H1 (cell line): Measurements from ENCODE around the gene KIF13A. TPM values are rescaled to one million over a fixed set of nuclear protein-coding genes. Genes with fewer than 3 reads are reported as not detected.

Experiments used
- CTCF ChIA-PET: fragments of 300-600 bp; sonication (Branson Sonifier 250); formaldehyde crosslinking; loops from one replicate; lab custom pipeline; 2021; ENCODE audit not compliant: partially characterized antibody; lab: Charles Lee
- POLR2A ChIA-PET: fragments of 300-600 bp; sonication (Branson Sonifier 250); formaldehyde crosslinking; loops from one replicate; lab custom pipeline; 2021; ENCODE audit warnings: inconsistent platforms; ENCODE audit not compliant: partially characterized antibody; lab: Charles Lee
- DNase-seq, 2 experiments: peaks; one replicate each; pipeline versions ENCODE4 v3.0.0 to v3.0.0-alpha.2; 2010 to 2022; ENCODE audit warnings: low spot score in 2 of 2, low read depth in 1 of 2, mixed read lengths in 1 of 2
- FAIRE-seq: peaks from 2 replicates; lab custom pipeline; 2011; peaks lifted over from hg19 to GRCh38; lab: Jason Lieb, UNC
- H2AFZ ChIP-seq: 2 replicates; pipeline ENCODE4 v1.8.1; 2012; ENCODE audit warnings: low read length, inconsistent platforms
- H2AK5ac ChIP-seq: 2 replicates; pipeline ENCODE4 v1.6.1; 2013; ENCODE audit warnings: low read depth, low read length
- H2BK120ac ChIP-seq: replicated peaks from 2 replicates; pipeline ENCODE3; 2013; ENCODE audit warnings: low read depth, low read length, inconsistent platforms
- H2BK12ac ChIP-seq: 2 replicates; pipeline ENCODE4 v1.6.1; 2013; ENCODE audit warnings: low read depth, low read length
- H2BK15ac ChIP-seq: 2 replicates; pipeline ENCODE4 v1.6.1; 2013; ENCODE audit warnings: low read length
- H2BK20ac ChIP-seq: 2 replicates; pipeline ENCODE4 v1.6.1; 2013; ENCODE audit warnings: low read length
- H2BK5ac ChIP-seq: 2 replicates; pipeline ENCODE4 v1.6.1; 2013; ENCODE audit warnings: low read depth, low read length
- H3K14ac ChIP-seq: 2 replicates; pipeline ENCODE4 v1.6.1; 2013; ENCODE audit warnings: inconsistent platforms; ENCODE audit not compliant: insufficient read length
- H3K18ac ChIP-seq: 2 replicates; pipeline ENCODE4 v1.6.1; 2013; ENCODE audit warnings: low read length; ENCODE audit errors: extremely low read depth
- H3K23ac ChIP-seq: 2 replicates; pipeline ENCODE4 v1.6.1; 2013; ENCODE audit warnings: inconsistent platforms; ENCODE audit not compliant: insufficient read length
- H3K23me2 ChIP-seq: 2 replicates; pipeline ENCODE4 v1.6.1; 2013; ENCODE audit warnings: low read depth, low read length
- H3K27ac ChIP-seq: 2 replicates; pipeline ENCODE4 v1.6.1; 2011; ENCODE audit warnings: low read depth, low read length, inconsistent platforms
- H3K27me3 ChIP-seq, 4 experiments: replicated peaks in 1 of 4; 1 replicate in 1 of 4; 2 replicates in 3 of 4; pipeline versions ENCODE4 v1.6.1 to v1.8.1; 2011 to 2013; ENCODE audit warnings: low read length in 3 of 4, mild to moderate bottlenecking in 3 of 4, inconsistent platforms in 2 of 4, mixed read lengths in 2 of 4, moderate library complexity in 1 of 4; ENCODE audit not compliant: control insufficient read depth in 3 of 4, insufficient read depth in 3 of 4; ENCODE audit errors: extremely low read depth in 1 of 4
- H3K36me3 ChIP-seq, 4 experiments: 2 replicates each; pipeline versions ENCODE4 v1.6.1 to v1.8.1; 2011 to 2013; ENCODE audit warnings: mild to moderate bottlenecking in 4 of 4, low read length in 3 of 4, moderate library complexity in 2 of 4, control low read depth in 1 of 4, inconsistent platforms in 1 of 4; ENCODE audit not compliant: insufficient read depth in 4 of 4, control insufficient read depth in 2 of 4
- H3K4ac ChIP-seq: replicated peaks from 2 replicates; pipeline ENCODE3; 2013; ENCODE audit warnings: low read length, low read depth, mixed read lengths, inconsistent platforms; ENCODE audit not compliant: insufficient read length
- H3K4me1 ChIP-seq, 4 experiments: replicated peaks in 1 of 4; 1 replicate in 1 of 4; 2 replicates in 3 of 4; pipeline versions ENCODE4 v1.6.1 to v1.8.1; 2011 to 2013; ENCODE audit warnings: low read length in 3 of 4, inconsistent platforms in 2 of 4, mixed read lengths in 1 of 4; ENCODE audit not compliant: insufficient read depth in 4 of 4, control insufficient read depth in 3 of 4
- H3K4me2 ChIP-seq, 2 experiments: 2 replicates each; pipeline versions ENCODE4 v1.6.1 to v1.8.1; 2011 to 2013; ENCODE audit warnings: low read depth in 2 of 2, low read length in 2 of 2, control low read depth in 1 of 2, inconsistent platforms in 1 of 2, mild to moderate bottlenecking in 1 of 2; ENCODE audit not compliant: insufficient read depth in 1 of 2
- H3K4me3 ChIP-seq, 4 experiments: fragments of 200-600, 300-600 bp in 1 of 4; sonication (generic), shearing (Covaris generic), sonication (Bioruptor Twin) in 1 of 4; 2 replicates each; pipeline versions ENCODE4 v1.5.1 to v1.8.1; 2011 to 2016; ENCODE audit warnings: low read length in 4 of 4, low read depth in 3 of 4, control low read depth in 2 of 4, inconsistent platforms in 2 of 4, mild to moderate bottlenecking in 2 of 4, mixed read lengths in 1 of 4, moderate library complexity in 1 of 4; ENCODE audit not compliant: insufficient read depth in 2 of 4; ENCODE audit errors: extremely low read depth in 1 of 4
- H3K56ac ChIP-seq: replicated peaks from 2 replicates; pipeline ENCODE3; 2013; ENCODE audit warnings: low read depth, mild to moderate bottlenecking, mixed read lengths, low read length, inconsistent platforms; ENCODE audit not compliant: insufficient read length
- H3K79me1 ChIP-seq: 2 replicates; pipeline ENCODE4 v1.6.1; 2013; ENCODE audit warnings: low read depth, low read length, control low read depth
- H3K79me2 ChIP-seq, 2 experiments: 2 replicates each; pipeline versions ENCODE4 v1.6.1 to v1.8.1; 2012 to 2013; ENCODE audit warnings: low read length in 2 of 2, mild to moderate bottlenecking in 2 of 2, inconsistent platforms in 1 of 2; ENCODE audit not compliant: insufficient read depth in 2 of 2, control insufficient read depth in 1 of 2
- H3K9ac ChIP-seq, 4 experiments: replicated peaks in 1 of 4; 1 replicate in 1 of 4; 2 replicates in 3 of 4; pipeline versions ENCODE4 v1.6.1 to v1.8.1; 2011 to 2013; ENCODE audit warnings: low read depth in 3 of 4, low read length in 3 of 4, control low read depth in 2 of 4, mild to moderate bottlenecking in 2 of 4, moderate library complexity in 2 of 4, inconsistent platforms in 1 of 4; ENCODE audit errors: extremely low read depth in 1 of 4
- H3K9me3 ChIP-seq, 2 experiments: 2 replicates each; pipeline versions ENCODE4 v1.6.1 to v1.8.1; 2012 to 2013; ENCODE audit warnings: mild to moderate bottlenecking in 2 of 2, moderate library complexity in 2 of 2, control low read depth in 1 of 2, inconsistent platforms in 1 of 2, low read depth in 1 of 2, low read length in 1 of 2, mixed read lengths in 1 of 2; ENCODE audit not compliant: insufficient read depth in 2 of 2
- H4K20me1 ChIP-seq, 2 experiments: replicated peaks in 1 of 2; 2 replicates each; pipeline versions ENCODE3 to v1.8.1; 2011 to 2013; ENCODE audit warnings: inconsistent platforms in 2 of 2, low read length in 2 of 2, mild to moderate bottlenecking in 1 of 2; ENCODE audit not compliant: insufficient read depth in 2 of 2, control insufficient read depth in 1 of 2
- H4K5ac ChIP-seq: 2 replicates; pipeline ENCODE4 v1.6.1; 2013; ENCODE audit warnings: low read length, low read depth, mixed read lengths, inconsistent platforms; ENCODE audit not compliant: insufficient read length
- H4K8ac ChIP-seq: 2 replicates; pipeline ENCODE4 v1.8.0; 2013; ENCODE audit warnings: mild to moderate bottlenecking, moderate library complexity, low read length, inconsistent platforms; ENCODE audit not compliant: insufficient read depth; ENCODE audit errors: extremely low read depth
- H4K91ac ChIP-seq: replicated peaks from 2 replicates; pipeline ENCODE3; 2013; ENCODE audit warnings: low read length, mixed read lengths, inconsistent platforms; ENCODE audit not compliant: insufficient read length
- BACH1 ChIP-seq: IDR thresholded peaks from 2 replicates; pipeline ENCODE4 v1.6.1; 2012; ENCODE audit warnings: low read length, improper control_type of control experiment
- CTBP2 ChIP-seq: IDR thresholded peaks from 2 replicates; pipeline ENCODE4 v1.7.0; 2011; ENCODE audit warnings: borderline replicate concordance, mild to moderate bottlenecking, moderate library complexity, mixed read lengths, low read length; ENCODE audit not compliant: insufficient read depth, insufficient read length
- HDAC6 ChIP-seq: IDR thresholded peaks from one replicate; pipeline ENCODE4 v1.7.1; 2012; ENCODE audit warnings: low read depth, mild to moderate bottlenecking, inconsistent platforms, low read length, moderate library complexity
- PHF8 ChIP-seq: fragments of 200-600 bp; sonication (generic); conservative IDR thresholded peaks from 2 replicates; pipeline ENCODE4 v1.7.1; 2012; ENCODE audit warnings: low read depth, mild to moderate bottlenecking, inconsistent platforms, low read length, moderate library complexity
- SIN3A ChIP-seq, 2 experiments: IDR thresholded peaks in 1 of 2; conservative IDR thresholded peaks in 1 of 2; 2 replicates each; pipeline ENCODE4 v1.6.1; 2011 to 2012; ENCODE audit warnings: low read length in 2 of 2, improper control_type of control experiment in 1 of 2, low read depth in 1 of 2, mild to moderate bottlenecking in 1 of 2
- SIRT6 ChIP-seq: IDR thresholded peaks from one replicate; pipeline ENCODE4 v1.7.1; 2012; ENCODE audit warnings: low read length, inconsistent platforms
- WGBS, 2 experiments: shearing (Covaris generic) in 1 of 2; methylation state at CpG; one replicate each; pipeline versions ENCODE4 v1.1.6 to v1.1.7; 2013 to 2015; ENCODE audit warnings: low lambda C conversion rate in 2 of 2, mixed read lengths in 2 of 2, inconsistent platforms in 1 of 2, low coverage in 1 of 2, missing lambda C conversion rate in 1 of 2; ENCODE audit not compliant: insufficient replicate concordance in 2 of 2, insufficient coverage in 1 of 2, insufficient read length in 1 of 2; ENCODE audit errors: extremely low coverage in 1 of 2, missing lambda C conversion rate in 1 of 2; 5-methylcytosine and 5-hydroxymethylcytosine counted together
- polyA plus RNA-seq, 7 experiments: library from polyadenylated mRNA; depleted of rRNA in 3 of 7; stranded (reverse) in 5 of 7; unstranded in 2 of 7; fragments of >200 nt in 5 of 7; fragments of 200-250 nt in 2 of 7; gene quantifications; 1 replicate in 5 of 7; 2 replicates in 1 of 7; 4 replicates in 1 of 7; pipeline versions ENCODE4 v1.2.1 to v1.2.3, GENCODE V29; 2011 to 2013; ENCODE audit warnings: missing spikeins in 2 of 7, mixed read lengths in 2 of 7
- total RNA-seq: library from RNA; stranded (reverse); fragmentation: NEBNext Ultra II Directional; extraction: Animal tissue kit (Norgen Biotek cat#: 25700); gene quantifications from 2 replicates; pipeline ENCODE4 v1.2.1, GENCODE V29; 2021

The KIF13A gene
- total and polyA plus RNA-seq, 2 of the 8 experiments (the other 6 are each of a cell fraction or from before 2014, with no cell fraction given), result 14.7 to 40.8 TPM

DNA sequence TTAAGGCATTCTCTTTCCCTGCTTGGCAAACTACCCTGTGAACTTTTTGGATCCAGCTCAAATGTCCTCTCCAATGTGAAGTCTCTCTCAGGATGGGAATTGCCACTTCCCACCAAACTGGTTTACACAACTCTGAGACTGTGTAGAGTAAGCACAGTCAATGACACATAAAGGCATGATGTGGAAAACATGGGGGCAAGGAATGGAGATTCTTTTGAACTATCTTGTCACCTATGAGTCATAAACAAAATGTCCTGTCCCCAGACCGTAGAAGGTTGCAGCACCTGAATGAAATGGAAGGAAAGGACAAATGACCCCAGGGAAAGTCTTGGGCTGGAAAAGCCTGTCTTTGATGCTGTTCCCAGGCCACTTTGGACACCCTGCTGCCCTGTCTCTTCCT, 11.0 kb upstream of the KIF13A start:
- no peak overlapping the region for H3K9ac ChIP-seq
- no peak overlapping the region for H3K56ac ChIP-seq
- no peak overlapping the region for H2BK15ac ChIP-seq
- no peak overlapping the region for H3K4me2 ChIP-seq
- H3K4me1 ChIP-seq, result no peaks in the 10 kb centered on the region
- H3K18ac ChIP-seq, result no peak overlapping the region
- H3K79me2 ChIP-seq, result no peaks in the 10 kb centered on the region
- H2BK5ac ChIP-seq, result no peak overlapping the region
- no peak overlapping the region for H3K14ac ChIP-seq
- no peak overlapping the region for H2BK120ac ChIP-seq
- no peak overlapping the region for H4K91ac ChIP-seq
- no peak overlapping the region for H3K27ac ChIP-seq
- H3K23ac ChIP-seq, result no peak overlapping the region
- POLR2A ChIA-PET, result interaction anchor here (2.7 kb wide), 1 partner anchor 12 kb away, joined by 10 read pairs; the partner anchor contains the start of gene KIF13A
- CTCF ChIA-PET, result interaction anchor here (0.6 to 1.4 kb wide), 3 partner anchors 13 to 170 kb away, joined by 3 to 4 read pairs (median 4); no protein-coding TSS in a partner anchor
- no peak overlapping the region for H2AK5ac ChIP-seq
- H4K8ac ChIP-seq, result no peak overlapping the region
- DNase-seq (no peak), FAIRE-seq (no peak)
- no peaks in the 10 kb centered on the region for H4K20me1 ChIP-seq
- H2BK20ac ChIP-seq, result no peak overlapping the region
- WGBS, 2 experiments, result 75% methylated on average over 1 of the region's 1 CpG; no CpG with 5 or more reads in 1 of the 2 experiments
- no peaks in the 10 kb centered on the region for H3K36me3 ChIP-seq
- H3K4ac ChIP-seq, result no peak overlapping the region
- H3K23me2 ChIP-seq, result no peaks in the 10 kb centered on the region
- no peak overlapping the region for H3K4me3 ChIP-seq
- no peak overlapping the region for H4K5ac ChIP-seq
- H3K79me1 ChIP-seq, result no peaks in the 10 kb centered on the region
- no peak overlapping the region for H2BK12ac ChIP-seq
- no peaks in the 10 kb centered on the region for H3K27me3 ChIP-seq
- H2AFZ ChIP-seq, result no peak overlapping the region
- no peak for TF ChIP-seq BACH1
- TF ChIP-seq SIN3A (conservative IDR thresholded peaks at IDR 0.05 in 1 of 2, IDR thresholded peaks at IDR 0.05 in 1 of 2; ENCODE audit: low read depth in 1 of 2, low read length in 2 of 2), result no peak
- no peak for TF ChIP-seq HDAC6
- TF ChIP-seq CTBP2, result no peak
- TF ChIP-seq PHF8, result no peak
- TF ChIP-seq SIRT6, result no peak
- H3K9me3 ChIP-seq, result no peaks in the 10 kb centered on the region
